HEK293T (cell line): ENCODE data around the gene HTT.

Experiments
- ARNT ChIP-seq: fragments of 450-650 bp; IDR thresholded peaks from 2 replicates; pipeline ENCODE4 v1.6.1; 2017; ENCODE audit warnings: mild to moderate bottlenecking
- BHLHE40 ChIP-seq: fragments of 450-650 bp; IDR thresholded peaks from 2 replicates; pipeline ENCODE4 v1.6.1; 2016; ENCODE audit warnings: mild to moderate bottlenecking, moderate library complexity, borderline replicate concordance
- CTBP1 ChIP-seq: fragments of 450-650 bp; IDR thresholded peaks from 2 replicates; pipeline ENCODE4 v1.6.1; 2016; ENCODE audit warnings: borderline replicate concordance
- ELF4 ChIP-seq: fragments of 450-650 bp; IDR thresholded peaks from 2 replicates; pipeline ENCODE4 v1.6.1; 2017; ENCODE audit warnings: antibody characterized with exemption
- FOXA1 ChIP-seq: fragments of 450-650 bp; IDR thresholded peaks from 2 replicates; pipeline ENCODE4 v1.6.1; 2016; ENCODE audit warnings: mild to moderate bottlenecking
- FOXK2 ChIP-seq: fragments of 450-650 bp; IDR thresholded peaks from 2 replicates; pipeline ENCODE4 v1.6.1; 2016; ENCODE audit warnings: mild to moderate bottlenecking
- FOXM1 ChIP-seq: fragments of 450-650 bp; IDR thresholded peaks from 2 replicates; pipeline ENCODE4 v1.6.1; 2017; ENCODE audit warnings: mild to moderate bottlenecking, borderline replicate concordance
- HDGF ChIP-seq: fragments of 450-650 bp; IDR thresholded peaks from 2 replicates; pipeline ENCODE4 v1.6.1; 2017; ENCODE audit warnings: antibody characterized with exemption, borderline replicate concordance
- L3MBTL2 ChIP-seq: fragments of 450-650 bp; conservative IDR thresholded peaks from 2 replicates; pipeline ENCODE4 v1.6.1; 2016; ENCODE audit warnings: mild to moderate bottlenecking
- LEF1 ChIP-seq: fragments of 450-650 bp; IDR thresholded peaks from 2 replicates; pipeline ENCODE4 v1.6.1; 2017; ENCODE audit warnings: mild to moderate bottlenecking, borderline replicate concordance
- PKNOX1 ChIP-seq: fragments of 450-650 bp; IDR thresholded peaks from 2 replicates; pipeline ENCODE4 v1.6.1; 2016
- SP1 ChIP-seq: fragments of 450-650 bp; IDR thresholded peaks from 2 replicates; pipeline ENCODE4 v1.6.1; 2017
- SUZ12 ChIP-seq: fragments of 450-650 bp; IDR thresholded peaks from 2 replicates; pipeline ENCODE4 v1.6.1; 2016; ENCODE audit warnings: mild to moderate bottlenecking
- TARDBP ChIP-seq: fragments of 450-650 bp; IDR thresholded peaks from 2 replicates; pipeline ENCODE4 v1.6.1; 2016

- TF ChIP-seq SUZ12: no peak
- no peak for TF ChIP-seq BHLHE40
- no peak for TF ChIP-seq FOXM1
- no peak for TF ChIP-seq ARNT
- TF ChIP-seq FOXA1: no peak
- TF ChIP-seq L3MBTL2: no peak
- no peak for TF ChIP-seq TARDBP
- TF ChIP-seq ELF4: no peak
- TF ChIP-seq PKNOX1: no peak
- no peak for TF ChIP-seq SP1
- TF ChIP-seq HDGF: no peak
- no peak for TF ChIP-seq CTBP1
- no peak for TF ChIP-seq LEF1
- no peak for TF ChIP-seq FOXK2
Observed at GRCh38 chr4:3047464-3048286, 26.8 kb upstream of the HTT start.
